Measurements from ENCODE around the gene TPM1. TPM values are rescaled to one million over a fixed set of nuclear protein-coding genes. Genes with fewer than 3 reads are reported as not detected.

TPM1 gene
- total RNA-seq, 4 donors from 2014 or later, result 116 to 307 (median 226) TPM

DNA sequence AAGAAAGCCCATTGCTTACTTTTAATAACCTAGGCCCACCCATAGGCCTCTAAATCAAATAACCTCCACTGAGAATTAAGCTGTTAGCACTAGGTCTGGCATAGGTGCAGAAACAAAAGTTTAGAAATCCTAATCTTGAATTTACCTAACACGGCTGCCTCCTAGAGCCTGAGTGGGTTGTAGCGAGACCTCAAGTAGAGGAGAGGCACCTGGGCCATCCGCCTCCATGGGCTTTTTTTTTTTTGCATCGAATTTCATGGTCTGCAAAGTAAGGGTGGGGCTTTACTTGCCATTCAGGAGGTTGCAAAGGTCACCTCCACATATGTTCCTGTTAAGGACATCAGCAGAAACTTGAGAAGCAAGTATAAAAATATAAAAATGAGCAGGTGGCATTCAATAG lies 6.6 kb upstream of the TPM1 start:
- no peak overlapping the region for H3K4me3 ChIP-seq (replicated peaks in 1 of 3)
- no peak for DNase-seq
- H3K27me3 ChIP-seq, result no peaks in the 10 kb centered on the region
- TF ChIP-seq, protein P1, sequence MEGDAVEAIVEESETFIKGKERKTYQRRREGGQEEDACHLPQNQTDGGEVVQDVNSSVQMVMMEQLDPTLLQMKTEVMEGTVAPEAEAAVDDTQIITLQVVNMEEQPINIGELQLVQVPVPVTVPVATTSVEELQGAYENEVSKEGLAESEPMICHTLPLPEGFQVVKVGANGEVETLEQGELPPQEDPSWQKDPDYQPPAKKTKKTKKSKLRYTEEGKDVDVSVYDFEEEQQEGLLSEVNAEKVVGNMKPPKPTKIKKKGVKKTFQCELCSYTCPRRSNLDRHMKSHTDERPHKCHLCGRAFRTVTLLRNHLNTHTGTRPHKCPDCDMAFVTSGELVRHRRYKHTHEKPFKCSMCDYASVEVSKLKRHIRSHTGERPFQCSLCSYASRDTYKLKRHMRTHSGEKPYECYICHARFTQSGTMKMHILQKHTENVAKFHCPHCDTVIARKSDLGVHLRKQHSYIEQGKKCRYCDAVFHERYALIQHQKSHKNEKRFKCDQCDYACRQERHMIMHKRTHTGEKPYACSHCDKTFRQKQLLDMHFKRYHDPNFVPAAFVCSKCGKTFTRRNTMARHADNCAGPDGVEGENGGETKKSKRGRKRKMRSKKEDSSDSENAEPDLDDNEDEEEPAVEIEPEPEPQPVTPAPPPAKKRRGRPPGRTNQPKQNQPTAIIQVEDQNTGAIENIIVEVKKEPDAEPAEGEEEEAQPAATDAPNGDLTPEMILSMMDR (IDR thresholded peaks at IDR 0.05), result no peak
- no peak for TF ChIP-seq POLR2A (IDR thresholded peaks at IDR 0.05)
- intact Hi-C loops (cut with DNase I), result no loop called here
- H3K9me3 ChIP-seq, result no peaks in the 10 kb centered on the region
- H3K36me3 ChIP-seq, result no peaks in the 10 kb centered on the region
- H3K4me1 ChIP-seq, result no peaks in the 10 kb centered on the region
- H3K27ac ChIP-seq, result no peak overlapping the region
- WGBS, 2 donors, result 65 to 69% methylated on average over 4 of the region's 4 CpGs

DNA sequence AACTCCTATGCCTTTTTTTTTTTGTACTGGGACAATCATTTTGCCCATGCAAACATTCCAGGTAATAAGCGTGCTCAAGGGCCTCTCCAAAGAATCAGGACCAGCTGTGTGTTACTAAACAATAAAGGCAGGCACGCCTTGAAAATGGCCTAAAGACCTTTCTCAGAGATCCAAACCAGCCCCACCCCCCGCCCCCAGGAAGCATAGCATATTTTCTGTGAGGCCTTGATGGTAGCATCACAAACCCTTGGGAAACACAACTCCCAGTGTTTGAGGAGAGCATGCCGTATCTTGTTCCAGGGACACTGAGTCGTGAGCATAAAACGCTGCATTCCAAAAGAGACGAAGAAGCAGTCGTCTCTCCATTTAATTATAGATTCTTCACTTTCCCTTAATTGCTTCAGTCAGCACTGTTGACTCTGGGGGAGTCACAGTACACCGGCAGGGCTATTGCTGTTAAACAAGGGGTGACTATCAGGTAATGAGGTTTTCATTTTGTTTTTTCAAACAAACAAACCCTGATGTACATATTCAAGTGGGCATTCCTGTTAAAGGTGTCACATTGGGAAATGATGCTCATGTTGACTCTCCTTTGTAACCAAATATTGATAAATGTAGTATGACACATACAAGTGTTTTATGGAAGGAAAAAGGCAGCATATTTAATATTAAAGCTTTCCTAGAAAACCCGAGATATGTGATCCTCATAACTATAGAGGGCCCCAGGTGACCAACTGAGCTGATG lies 4.4 kb upstream of the TPM1 start:
- H3K27ac ChIP-seq, result no peak overlapping the region
- intact Hi-C loops (cut with DNase I), result no loop called here
- 81 to 87% methylated on average over 10 of the region's 10 CpGs for WGBS, 2 donors
- no peak for DNase-seq
- H3K9me3 ChIP-seq, result no peaks in the 10 kb centered on the region
- no peaks in the 10 kb centered on the region for H3K27me3 ChIP-seq
- no peak overlapping the region for H3K4me3 ChIP-seq (replicated peaks in 1 of 3)
- no peaks in the 10 kb centered on the region for H3K36me3 ChIP-seq
- TF ChIP-seq, protein P1 (IDR thresholded peaks at IDR 0.05), result no peak
- no peak for TF ChIP-seq POLR2A (IDR thresholded peaks at IDR 0.05)
- peaks cover 6 to 7% of the 10 kb centered on the region in 2 donors for H3K4me1 ChIP-seq

DNA sequence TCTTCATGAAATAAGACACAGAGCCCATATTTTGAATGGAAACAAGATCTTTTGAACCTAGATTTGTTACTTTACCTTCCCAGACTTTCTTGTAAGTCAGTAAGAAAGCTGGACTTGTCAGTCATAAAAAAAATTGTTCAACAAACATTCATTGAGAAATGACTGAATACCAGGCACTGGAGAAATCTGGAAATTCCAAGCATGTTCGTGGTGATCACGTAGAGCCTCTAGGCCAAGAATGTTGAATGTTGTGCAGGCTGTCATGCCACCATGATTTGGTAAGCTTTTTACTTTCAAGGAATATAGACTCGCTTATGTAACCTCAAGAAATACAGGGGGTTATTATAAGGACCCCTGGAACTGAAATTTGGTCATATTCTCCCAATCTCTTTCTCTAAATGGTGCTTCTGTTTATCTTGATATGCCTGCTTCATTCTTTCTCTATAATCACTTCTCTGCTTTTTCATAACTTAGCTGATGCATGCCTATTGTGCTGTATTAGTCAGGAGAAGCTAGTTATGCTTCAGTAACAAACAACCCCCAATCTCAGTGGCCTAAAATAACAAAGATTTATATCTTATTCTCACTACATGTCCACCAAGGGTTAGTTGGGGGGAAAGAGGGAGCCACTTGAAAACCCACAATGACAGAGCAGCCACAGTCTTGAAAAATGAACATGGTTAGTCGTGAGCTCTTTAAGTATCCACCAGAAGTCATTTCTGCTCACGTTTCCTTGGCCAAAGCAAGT lies 3.4 kb upstream of the TPM1 start:
- intact Hi-C loops (cut with DNase I), result no loop called here
- H3K4me3 ChIP-seq (replicated peaks in 1 of 3), result no peak overlapping the region
- no peak for DNase-seq
- H3K36me3 ChIP-seq, result no peaks in the 10 kb centered on the region
- H3K27ac ChIP-seq, result no peak overlapping the region
- H3K4me1 ChIP-seq, result peaks cover 11% of the 10 kb centered on the region in 2 donors
- WGBS, 2 donors, result 91 to 94% methylated on average over 5 of the region's 5 CpGs
- no peaks in the 10 kb centered on the region for H3K9me3 ChIP-seq
- H3K27me3 ChIP-seq, result no peaks in the 10 kb centered on the region
- TF ChIP-seq, protein P1 (IDR thresholded peaks at IDR 0.05), result no peak
- no peak for TF ChIP-seq POLR2A (IDR thresholded peaks at IDR 0.05)

DNA sequence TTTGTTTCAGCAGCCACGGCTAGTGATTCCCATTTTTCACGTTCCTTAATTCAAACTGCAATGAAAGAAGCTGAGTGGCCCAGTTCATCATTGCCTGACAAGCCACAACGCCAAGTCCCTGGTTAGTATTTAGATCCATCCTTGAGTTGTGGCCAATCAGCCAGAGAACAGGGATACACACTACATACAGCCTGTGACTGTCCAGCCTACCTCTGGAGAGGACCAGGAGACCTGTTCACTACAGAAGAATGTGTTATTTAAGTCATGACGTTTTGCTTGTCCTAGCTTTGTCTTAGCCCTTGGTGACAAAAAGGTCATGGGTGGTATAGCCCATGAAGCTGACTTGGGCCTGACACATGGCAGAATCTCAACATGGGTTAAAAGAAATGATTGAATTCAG lies 2.7 kb upstream of the TPM1 start:
- Histone ChIP-seq H3K9me3 (no peaks in the 10 kb centered on the region), H3K4me1 (peaks cover 11 to 16% of the 10 kb centered on the region in 2 donors), H3K27me3 (no peaks in the 10 kb centered on the region), H3K27ac (no peak overlapping the region), H3K4me3 (replicated peaks in 1 of 3) (no peak overlapping the region), H3K36me3 (no peaks in the 10 kb centered on the region)
- WGBS, 2 donors, result 90 to 96% methylated on average over 4 of the region's 4 CpGs
- intact Hi-C loops (cut with DNase I), result no loop called here
- no peak for DNase-seq
- no peak for TF ChIP-seq POLR2A (IDR thresholded peaks at IDR 0.05)
- TF ChIP-seq, protein P1 (IDR thresholded peaks at IDR 0.05), result no peak

DNA sequence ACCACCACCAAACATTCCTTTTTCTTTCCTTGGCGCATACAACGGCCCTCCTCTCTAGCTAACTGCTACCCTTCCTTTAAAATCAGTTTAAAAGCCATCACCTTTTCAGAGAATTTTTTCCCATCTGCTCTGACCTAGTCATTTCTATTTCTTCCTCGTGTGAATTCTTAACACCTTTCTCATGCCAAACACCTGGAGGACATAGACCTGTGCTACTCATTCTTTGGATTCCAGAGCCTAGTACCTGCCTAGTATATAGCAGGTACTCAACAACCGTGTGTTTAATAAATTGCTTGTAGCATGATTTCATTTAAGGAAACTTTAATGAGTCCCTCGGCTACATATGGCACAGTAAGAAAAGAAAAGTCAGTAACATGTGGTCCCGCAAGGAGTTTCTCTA lies 2.0 kb upstream of the TPM1 start:
- intact Hi-C loops (cut with DNase I), result no loop called here
- DNase-seq, result no peak
- no peaks in the 10 kb centered on the region for H3K27me3 ChIP-seq
- no peaks in the 10 kb centered on the region for H3K36me3 ChIP-seq
- no peak overlapping the region for H3K4me3 ChIP-seq (replicated peaks in 1 of 3)
- H3K9me3 ChIP-seq, result no peaks in the 10 kb centered on the region
- TF ChIP-seq, protein P1 (IDR thresholded peaks at IDR 0.05), result no peak
- no peak for TF ChIP-seq POLR2A (IDR thresholded peaks at IDR 0.05)
- H3K27ac ChIP-seq, result no peak overlapping the region
- WGBS, 2 donors, result 88 to 91% methylated on average over 6 of the region's 6 CpGs
- peaks cover 14 to 23% of the 10 kb centered on the region in 2 donors for H3K4me1 ChIP-seq
